ENCODE measurements around the gene FBXO10.
"Not testable (repeated sequence)": the region's sequence is repeated elsewhere in the genome, so short reads cannot be mapped to it uniquely, and the experiment has no call there.

The FBXO10 gene

GRCh38 chr9:37543468-37543867 lies 32.7 kb downstream of the FBXO10 start:
- DNase-seq = no peak

- DNase-seq = no peak
Observed at GRCh38 chr9:37542895-37543294, 33.3 kb downstream of the FBXO10 start.

GRCh38 chr9:37542488-37542887 lies 33.7 kb downstream of the FBXO10 start:
- no peak for DNase-seq

- no peak for DNase-seq
Observed at GRCh38 chr9:37541465-37541864, 34.7 kb downstream of the FBXO10 start.

GRCh38 chr9:37540634-37541033 lies 35.5 kb downstream of the FBXO10 start:
- no peak for DNase-seq

GRCh38 chr9:37539634-37540033 lies 36.5 kb downstream of the FBXO10 start:
- DNase-seq = no peak

GRCh38 chr9:37538099-37538498 lies 38.1 kb downstream of the FBXO10 start:
- no peak for DNase-seq

- no peak for DNase-seq
Observed at GRCh38 chr9:37534901-37535300, 41.3 kb downstream of the FBXO10 start.

- DNase-seq = no peak
Observed at GRCh38 chr9:37534412-37534811, 41.8 kb downstream of the FBXO10 start.

- DNase-seq = peak; percentile 32
Observed at GRCh38 chr9:37531699-37532098, 44.5 kb downstream of the FBXO10 start.

- DNase-seq = peak; percentile 70
Observed at GRCh38 chr9:37528652-37529471, 47.3 kb downstream of the FBXO10 start.

- no peak for DNase-seq
Observed at GRCh38 chr9:37523916-37524315, 52.3 kb downstream of the FBXO10 start.

GRCh38 chr9:37522971-37523370 lies 53.2 kb downstream of the FBXO10 start:
- DNase-seq = no peak

- no peak for DNase-seq
Observed at GRCh38 chr9:37521111-37521510, 55.1 kb downstream of the FBXO10 start.

- no peak for DNase-seq
Observed at GRCh38 chr9:37520641-37521040, 55.5 kb downstream of the FBXO10 start.

GRCh38 chr9:37517923-37518322 lies 58.3 kb downstream of the FBXO10 start:
- DNase-seq = no peak

- DNase-seq = no peak
Observed at GRCh38 chr9:37515620-37516258, 60.4 kb downstream of the FBXO10 start.

- DNase-seq = no peak
Observed at GRCh38 chr9:37514999-37515398, 61.2 kb downstream of the FBXO10 start.

GRCh38 chr9:37514415-37514814 lies 61.8 kb downstream of the FBXO10 start:
- not testable (repeated sequence) for DNase-seq

GRCh38 chr9:37512437-37512836 lies 63.7 kb downstream of the FBXO10 start:
- peak; percentile 28 for DNase-seq

GRCh38 chr9:37511016-37512010 lies 64.9 kb downstream of the FBXO10 start:
- no peak for DNase-seq

- not testable (repeated sequence) for DNase-seq
Observed at GRCh38 chr9:37510053-37510452, 66.1 kb downstream of the FBXO10 start.

GRCh38 chr9:37509536-37509935 lies 66.6 kb downstream of the FBXO10 start:
- DNase-seq = no peak
